ENCODE measurements around the gene NFU1. TPM values are rescaled to one million over a fixed set of nuclear protein-coding genes. Genes with fewer than 3 reads are reported as not detected.

Gene NFU1
- total RNA-seq, 2 experiments from 2014 or later: 15.4 to 30.5 TPM

DNA sequence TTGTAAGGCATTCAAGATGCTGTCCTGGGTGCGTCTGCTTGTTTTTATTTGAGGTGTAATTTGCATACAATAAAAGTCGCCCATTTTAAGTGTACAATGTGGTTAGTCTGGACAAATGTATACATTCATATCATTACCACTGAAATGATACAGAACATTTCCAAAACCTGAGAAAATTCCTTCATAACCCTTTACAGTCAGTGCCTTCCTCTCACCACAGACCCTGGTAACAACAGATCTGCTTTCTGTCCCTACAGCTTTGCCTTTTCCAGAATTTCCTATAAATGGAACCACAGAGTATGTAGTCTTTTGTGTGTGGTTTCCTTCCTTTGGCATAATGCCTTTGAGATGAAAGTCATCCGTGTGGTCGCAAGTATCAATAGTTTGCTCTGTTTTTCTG lies 45.8 kb upstream of the NFU1 start:
- TF ChIP-seq, protein P1, sequence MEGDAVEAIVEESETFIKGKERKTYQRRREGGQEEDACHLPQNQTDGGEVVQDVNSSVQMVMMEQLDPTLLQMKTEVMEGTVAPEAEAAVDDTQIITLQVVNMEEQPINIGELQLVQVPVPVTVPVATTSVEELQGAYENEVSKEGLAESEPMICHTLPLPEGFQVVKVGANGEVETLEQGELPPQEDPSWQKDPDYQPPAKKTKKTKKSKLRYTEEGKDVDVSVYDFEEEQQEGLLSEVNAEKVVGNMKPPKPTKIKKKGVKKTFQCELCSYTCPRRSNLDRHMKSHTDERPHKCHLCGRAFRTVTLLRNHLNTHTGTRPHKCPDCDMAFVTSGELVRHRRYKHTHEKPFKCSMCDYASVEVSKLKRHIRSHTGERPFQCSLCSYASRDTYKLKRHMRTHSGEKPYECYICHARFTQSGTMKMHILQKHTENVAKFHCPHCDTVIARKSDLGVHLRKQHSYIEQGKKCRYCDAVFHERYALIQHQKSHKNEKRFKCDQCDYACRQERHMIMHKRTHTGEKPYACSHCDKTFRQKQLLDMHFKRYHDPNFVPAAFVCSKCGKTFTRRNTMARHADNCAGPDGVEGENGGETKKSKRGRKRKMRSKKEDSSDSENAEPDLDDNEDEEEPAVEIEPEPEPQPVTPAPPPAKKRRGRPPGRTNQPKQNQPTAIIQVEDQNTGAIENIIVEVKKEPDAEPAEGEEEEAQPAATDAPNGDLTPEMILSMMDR (conservative IDR thresholded peaks at IDR 0.05; ENCODE audit: low read length): no peak
- TF ChIP-seq EZH2phosphoT487 (IDR thresholded peaks at IDR 0.05; ENCODE audit: borderline replicate concordance, low read depth, low read length): no peak
- ChIA-PET CTCF (ENCODE audit: unreplicated experiment) (no interaction called here), POLR2A (no interaction called here)
- H3K4me3 ChIP-seq (ENCODE audit: low read depth, low read length, poor library complexity, severe bottlenecking): no peak overlapping the region
- no TSS peak for BruUV-seq (replicated peaks)
- H3K4me1 ChIP-seq (ENCODE audit: insufficient read depth, low read length, poor library complexity, severe bottlenecking): peaks cover 10% of the 10 kb centered on the region
- intact Hi-C loops (cut with micrococcal nuclease; ENCODE audit: unreplicated experiment): no loop called here
- no peaks in the 10 kb centered on the region for H3K9me2 ChIP-seq (ENCODE audit: insufficient read depth, low read length)
- DNase-seq (ENCODE audit: low spot score): no peak
- H3K4me2 ChIP-seq (ENCODE audit: low read length): no peak overlapping the region
- no peaks in the 10 kb centered on the region for H4K20me1 ChIP-seq (ENCODE audit: insufficient read depth, low read length)
- no peak overlapping the region for H3K27ac ChIP-seq (ENCODE audit: low read depth, low read length, poor library complexity, severe bottlenecking)
- H3K9me3 ChIP-seq (ENCODE audit: low read length): no peaks in the 10 kb centered on the region
- H2AFZ ChIP-seq (ENCODE audit: low read length): no peak overlapping the region
- H3K79me2 ChIP-seq (ENCODE audit: insufficient read depth, low read depth, low read length): no peaks in the 10 kb centered on the region
- H3K36me3 ChIP-seq (ENCODE audit: insufficient read depth, low read length): no peaks in the 10 kb centered on the region

DNA sequence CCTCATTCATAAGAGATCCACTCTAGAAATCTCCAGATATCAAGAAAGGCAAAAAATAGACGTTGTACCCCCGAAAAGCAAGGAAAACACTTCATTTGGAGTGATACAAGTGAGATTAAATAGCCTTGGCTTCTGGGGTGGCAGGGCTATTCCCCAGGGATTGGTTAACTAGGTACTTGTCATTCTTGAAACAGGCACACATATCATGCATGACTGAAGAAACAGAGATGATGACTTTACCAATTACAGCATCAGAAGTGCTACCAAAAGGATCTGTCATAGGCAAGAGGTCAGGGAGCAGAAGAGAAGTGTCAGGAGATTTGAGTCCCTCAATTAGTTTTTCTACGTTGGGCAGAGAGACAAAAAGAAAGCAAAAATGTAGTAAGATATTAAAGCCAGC lies 45.2 kb upstream of the NFU1 start:
- Histone ChIP-seq H2AFZ (ENCODE audit: low read length) (no peak overlapping the region), H3K4me2 (ENCODE audit: low read length) (0 out of 2 replicates have a peak overlapping the region, but pooled peaks have one; percentile 30), H3K79me2 (ENCODE audit: insufficient read depth, low read depth, low read length) (no peaks in the 10 kb centered on the region), H3K36me3 (ENCODE audit: insufficient read depth, low read length) (no peaks in the 10 kb centered on the region), H3K9me3 (ENCODE audit: low read length) (no peaks in the 10 kb centered on the region), H3K27ac (ENCODE audit: low read depth, low read length, poor library complexity, severe bottlenecking) (no peak overlapping the region), H4K20me1 (ENCODE audit: insufficient read depth, low read length) (no peaks in the 10 kb centered on the region), H3K9me2 (ENCODE audit: insufficient read depth, low read length) (no peaks in the 10 kb centered on the region), H3K4me1 (ENCODE audit: insufficient read depth, low read length, poor library complexity, severe bottlenecking) (peaks cover 10% of the 10 kb centered on the region), H3K4me3 (ENCODE audit: low read depth, low read length, poor library complexity, severe bottlenecking) (no peak overlapping the region)
- intact Hi-C loops (cut with micrococcal nuclease; ENCODE audit: unreplicated experiment): no loop called here
- POLR2A ChIA-PET: no interaction called here
- CTCF ChIA-PET (ENCODE audit: unreplicated experiment): no interaction called here
- TF ChIP-seq EZH2phosphoT487 (IDR thresholded peaks at IDR 0.05; ENCODE audit: borderline replicate concordance, low read depth, low read length): no peak
- TF ChIP-seq, protein P1 (conservative IDR thresholded peaks at IDR 0.05; ENCODE audit: low read length): no peak
- DNase-seq (ENCODE audit: low spot score): peak; percentile 30
- no TSS peak for BruUV-seq (replicated peaks)

DNA sequence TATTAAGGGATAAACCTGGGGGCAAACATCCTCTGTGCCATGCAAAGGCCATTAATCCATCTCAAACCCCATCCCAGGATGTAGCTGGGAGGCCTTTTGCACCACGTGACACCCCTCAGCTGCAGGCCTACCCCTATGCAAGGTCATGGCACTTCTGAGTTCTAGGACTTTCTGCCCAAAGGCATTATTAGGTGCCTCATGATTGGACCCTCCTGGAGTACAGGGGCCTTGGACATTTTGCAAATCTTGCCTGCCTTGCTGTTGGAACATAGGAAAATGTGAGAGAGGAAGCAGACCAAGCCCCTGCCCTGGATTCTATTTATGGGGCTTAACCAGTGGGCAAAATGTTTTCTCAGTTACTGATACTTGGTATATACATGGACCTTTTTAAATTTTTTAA lies 44.2 kb upstream of the NFU1 start:
- no TSS peak for BruUV-seq (replicated peaks)
- no peaks in the 10 kb centered on the region for H3K9me2 ChIP-seq (ENCODE audit: insufficient read depth, low read length)
- no peaks in the 10 kb centered on the region for H3K79me2 ChIP-seq (ENCODE audit: insufficient read depth, low read depth, low read length)
- H4K20me1 ChIP-seq (ENCODE audit: insufficient read depth, low read length): no peaks in the 10 kb centered on the region
- ChIA-PET POLR2A (no interaction called here), CTCF (ENCODE audit: unreplicated experiment) (no interaction called here)
- peaks cover 10% of the 10 kb centered on the region for H3K4me1 ChIP-seq (ENCODE audit: insufficient read depth, low read length, poor library complexity, severe bottlenecking)
- intact Hi-C loops (cut with micrococcal nuclease; ENCODE audit: unreplicated experiment): no loop called here
- H3K27ac ChIP-seq (ENCODE audit: low read depth, low read length, poor library complexity, severe bottlenecking): no peak overlapping the region
- no peak overlapping the region for H3K4me2 ChIP-seq (ENCODE audit: low read length)
- no peak for DNase-seq (ENCODE audit: low spot score)
- H3K4me3 ChIP-seq (ENCODE audit: low read depth, low read length, poor library complexity, severe bottlenecking): no peak overlapping the region
- no peaks in the 10 kb centered on the region for H3K9me3 ChIP-seq (ENCODE audit: low read length)
- no peak overlapping the region for H2AFZ ChIP-seq (ENCODE audit: low read length)
- TF ChIP-seq, protein P1 (conservative IDR thresholded peaks at IDR 0.05; ENCODE audit: low read length): no peak
- no peak for TF ChIP-seq EZH2phosphoT487 (IDR thresholded peaks at IDR 0.05; ENCODE audit: borderline replicate concordance, low read depth, low read length)
- no peaks in the 10 kb centered on the region for H3K36me3 ChIP-seq (ENCODE audit: insufficient read depth, low read length)

All from OCI-LY7 (cell line).